PFSK-1 (cell line): Measurements from ENCODE around the gene MAP4K2.

Experiments
- FOXP2 ChIP-seq: optimal IDR thresholded peaks from 2 replicates; pipeline ENCODE3; 2011; ENCODE audit warnings: borderline replicate concordance, control low read depth, inconsistent platforms; ENCODE audit not compliant: insufficient read depth; ENCODE audit errors: extremely low read length, extremely low read depth
- POLR2AphosphoS5 ChIP-seq: IDR thresholded peaks from 2 replicates; pipeline ENCODE4 v1.6.1; 2012; ENCODE audit warnings: low read depth, mild to moderate bottlenecking, control low read depth, low read length, moderate library complexity
- REST ChIP-seq, 2 experiments: IDR thresholded peaks; 2 replicates each; pipeline versions ENCODE4 v1.6.1 to v1.8.0; 2011 to 2012; ENCODE audit warnings: low read depth in 2 of 2, low read length in 2 of 2, control low read depth in 1 of 2, inconsistent platforms in 1 of 2, mild to moderate bottlenecking in 1 of 2, moderate library complexity in 1 of 2; ENCODE audit not compliant: insufficient read depth in 1 of 2
- SIN3A ChIP-seq: IDR thresholded peaks from 2 replicates; pipeline ENCODE4 v1.6.1; 2012; ENCODE audit warnings: mild to moderate bottlenecking, low read length, moderate library complexity, borderline replicate concordance; ENCODE audit not compliant: insufficient read depth
- TAF1 ChIP-seq: IDR thresholded peaks from 2 replicates; pipeline ENCODE4 v1.6.1; 2012; ENCODE audit warnings: low read length, control low read depth, borderline replicate concordance; ENCODE audit not compliant: insufficient read depth

MAP4K2 gene

DNA sequence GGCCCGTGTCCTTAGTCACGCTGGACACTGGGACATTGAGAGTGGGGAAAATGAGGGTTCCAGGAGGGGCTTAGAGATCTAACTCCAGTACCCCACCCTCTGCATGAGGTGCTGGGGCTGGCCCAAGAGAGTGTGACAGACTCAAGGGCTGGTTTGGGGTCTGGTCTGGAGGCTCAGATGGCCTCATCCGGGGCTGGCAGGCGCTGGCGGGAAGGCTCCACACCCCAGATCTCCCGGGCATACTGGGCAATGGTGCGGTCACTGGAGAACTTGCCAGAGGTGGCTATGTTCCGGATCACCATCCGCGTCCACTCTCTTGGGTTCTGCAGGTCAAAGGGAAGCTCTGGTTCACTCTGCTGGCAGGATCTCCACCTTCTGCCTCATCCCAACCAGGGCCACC, 56.5 kb downstream of the MAP4K2 start:
- TF ChIP-seq TAF1 (no peak), FOXP2 (no peak), REST (IDR thresholded peaks at IDR 0.05; ENCODE audit: insufficient read depth in 1 of 2, low read depth in 2 of 2, low read length in 2 of 2) (no peak), SIN3A (no peak), POLR2AphosphoS5 (no peak)

DNA sequence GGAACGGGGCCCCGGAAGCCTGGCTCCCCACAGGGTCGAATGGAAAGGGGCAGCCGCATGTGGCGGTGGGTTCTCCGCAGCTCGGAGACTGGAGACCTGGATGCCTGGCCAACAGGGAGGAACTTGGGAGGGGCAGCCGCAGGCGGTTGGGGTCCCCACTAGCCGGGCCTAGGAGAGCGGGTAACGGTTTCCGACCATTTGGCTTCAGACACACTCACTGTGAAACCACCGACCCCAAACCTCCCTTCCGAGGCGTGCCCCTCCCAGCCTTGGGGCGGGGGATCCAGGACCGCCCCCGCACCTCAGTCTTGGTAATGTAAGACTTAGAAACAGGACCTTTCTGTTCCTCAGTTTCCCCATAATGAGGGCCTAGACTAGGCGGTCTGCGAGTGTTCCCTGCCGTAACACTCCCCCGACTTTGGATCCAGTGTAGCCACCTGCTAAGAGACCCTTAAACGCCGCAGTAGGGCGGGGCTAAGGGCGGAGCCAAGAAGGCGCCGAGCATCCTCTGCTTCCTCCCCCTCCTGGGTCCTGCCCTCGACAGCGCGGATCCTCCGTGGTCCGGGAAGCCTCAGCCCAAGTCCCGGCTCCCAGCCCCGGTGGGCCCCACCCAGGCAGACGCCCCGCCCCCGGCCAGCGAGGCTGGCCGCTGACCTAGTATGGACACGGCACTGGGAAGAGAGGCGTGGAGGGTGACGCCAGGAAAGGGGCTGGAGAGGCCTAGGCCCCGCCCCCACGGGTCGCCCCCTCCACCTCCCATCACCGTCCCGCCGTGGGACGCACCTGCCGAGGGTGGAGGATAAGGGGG, 57.3 kb downstream of the MAP4K2 start:
- TF ChIP-seq REST (IDR thresholded peaks at IDR 0.05; ENCODE audit: insufficient read depth in 1 of 2, low read depth in 2 of 2, low read length in 2 of 2) (no peak), POLR2AphosphoS5 (no peak), TAF1 (no peak), SIN3A (no peak), FOXP2 (no peak)

- TF ChIP-seq FOXP2 (no peak), TAF1 (no peak), SIN3A (no peak), REST (IDR thresholded peaks at IDR 0.05; ENCODE audit: insufficient read depth in 1 of 2, low read depth in 2 of 2, low read length in 2 of 2) (no peak), POLR2AphosphoS5 (no peak)
Observed at GRCh38 chr11:64745189-64745520, 57.9 kb downstream of the MAP4K2 start.

DNA sequence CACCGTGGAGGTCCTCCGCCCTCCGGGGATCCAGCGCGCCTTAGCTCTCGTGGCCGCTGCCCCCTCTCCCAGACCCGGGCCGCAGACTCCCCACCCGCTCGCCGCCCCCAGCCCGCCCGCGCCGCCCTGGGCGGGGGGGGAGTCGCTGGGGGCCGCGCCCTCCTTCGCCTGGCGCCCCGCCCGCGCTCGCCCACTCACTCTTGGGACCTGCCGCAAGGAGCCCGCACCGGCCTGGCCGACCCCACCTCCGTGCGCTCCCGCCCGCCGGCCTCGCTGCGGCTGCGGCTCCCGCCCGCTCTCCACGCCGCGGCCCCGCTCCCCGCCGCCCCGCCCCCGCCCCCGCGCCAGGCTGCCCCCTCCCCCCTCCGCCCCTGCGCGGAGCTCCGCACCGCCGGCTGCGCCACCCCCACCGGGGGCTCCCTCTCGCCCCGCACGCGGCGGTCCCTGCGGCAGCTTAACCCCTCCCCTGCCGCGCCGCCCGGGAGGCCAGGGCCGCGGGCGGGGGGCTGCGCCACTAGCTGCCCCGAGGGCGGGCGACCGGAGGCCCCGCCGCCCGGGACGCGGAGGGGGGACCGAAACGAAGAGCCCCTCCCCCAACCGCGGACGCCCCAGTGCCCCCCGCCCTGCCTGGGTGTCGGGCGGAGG, 58.3 kb downstream of the MAP4K2 start:
- no peak for TF ChIP-seq POLR2AphosphoS5
- no peak for TF ChIP-seq TAF1
- TF ChIP-seq SIN3A = no peak
- no peak for TF ChIP-seq FOXP2
- no peak for TF ChIP-seq REST (IDR thresholded peaks at IDR 0.05; ENCODE audit: insufficient read depth in 1 of 2, low read depth in 2 of 2, low read length in 2 of 2)
